Memory B cell (primary cell): ENCODE data around the gene NUP210.
"Not testable (repeated sequence)": the region's sequence is repeated elsewhere in the genome, so short reads cannot be mapped to it uniquely, and the experiment has no call there.

ENCODE experiments used
- ATAC-seq: fragments of 150-1000 bp; cut with Tn5 transposase; 2 replicates; pipeline ENCODE4 v1.10.0; 2021; ENCODE audit warnings: low read depth, mild to moderate bottlenecking, moderate library complexity
- DNase-seq, 2 donors: peaks; one replicate each; pipeline ENCODE4 v3.0.0; 2022; ENCODE audit warnings: low spot score in 2 of 2
- H3K27ac Mint-ChIP-seq: one replicate; pipeline ENCODE4 v1.8.0; 2022; ENCODE audit warnings: mild to moderate bottlenecking, moderate library complexity, mixed read lengths
- H3K27me3 Mint-ChIP-seq: one replicate; pipeline ENCODE4 v1.8.0; 2022; ENCODE audit warnings: mixed read lengths
- H3K36me3 Mint-ChIP-seq: one replicate; pipeline ENCODE4 v1.8.0; 2022; ENCODE audit warnings: mild to moderate bottlenecking, mixed read lengths
- H3K4me1 Mint-ChIP-seq: one replicate; pipeline ENCODE4 v1.8.0; 2022; ENCODE audit warnings: mixed read lengths
- H3K4me3 Mint-ChIP-seq: one replicate; pipeline ENCODE4 v1.8.0; 2022; ENCODE audit warnings: mild to moderate bottlenecking, moderate library complexity, mixed read lengths
- H3K9me3 Mint-ChIP-seq: one replicate; pipeline ENCODE4 v1.8.0; 2022; ENCODE audit warnings: mixed read lengths

NUP210 gene

GRCh38 chr3:13451301-13451673 lies 31.2 kb upstream of the NUP210 start:
- no peaks in the 10 kb centered on the region for H3K9me3 Mint-ChIP-seq
- H3K4me1 Mint-ChIP-seq = peaks cover 3% of the 10 kb centered on the region
- H3K36me3 Mint-ChIP-seq = no peaks in the 10 kb centered on the region
- ATAC-seq (no peak), DNase-seq (peak in 1 of 2 donors; percentile 34)
- peak overlapping the region; percentile 51 for H3K27ac Mint-ChIP-seq
- peak overlapping the region; percentile 90 for H3K4me3 Mint-ChIP-seq
- no peaks in the 10 kb centered on the region for H3K27me3 Mint-ChIP-seq

GRCh38 chr3:13442882-13443281 lies 22.8 kb upstream of the NUP210 start:
- H3K4me3 Mint-ChIP-seq, H3K27me3 Mint-ChIP-seq, ATAC-seq, H3K27ac Mint-ChIP-seq, H3K9me3 Mint-ChIP-seq, H3K36me3 Mint-ChIP-seq, H3K4me1 Mint-ChIP-seq, DNase-seq: not testable (repeated sequence)

- no peak overlapping the region for H3K4me3 Mint-ChIP-seq
- H3K9me3 Mint-ChIP-seq = no peaks in the 10 kb centered on the region
- no peaks in the 10 kb centered on the region for H3K4me1 Mint-ChIP-seq
- ATAC-seq (no peak), DNase-seq (no peak)
- H3K36me3 Mint-ChIP-seq = no peaks in the 10 kb centered on the region
- no peaks in the 10 kb centered on the region for H3K27me3 Mint-ChIP-seq
- no peak overlapping the region for H3K27ac Mint-ChIP-seq
Measured at GRCh38 chr3:13440204-13440817, 20.2 kb upstream of the NUP210 start.

- H3K27ac Mint-ChIP-seq, ATAC-seq: not testable (repeated sequence)
Measured at GRCh38 chr3:13436213-13436612, 16.1 kb upstream of the NUP210 start.

GRCh38 chr3:13433912-13434311 lies 13.8 kb upstream of the NUP210 start:
- DNase-seq = no peak
- H3K4me3 Mint-ChIP-seq = no peak overlapping the region
- no peaks in the 10 kb centered on the region for H3K4me1 Mint-ChIP-seq
- no peaks in the 10 kb centered on the region for H3K27me3 Mint-ChIP-seq
- ATAC-seq = no peak
- no peaks in the 10 kb centered on the region for H3K9me3 Mint-ChIP-seq
- H3K27ac Mint-ChIP-seq = no peak overlapping the region
- H3K36me3 Mint-ChIP-seq = peaks cover 2% of the 10 kb centered on the region

More at GRCh38 chr3:13436213-13436612, 16.1 kb upstream of the NUP210 start:
- not testable (repeated sequence) for H3K4me3 Mint-ChIP-seq, H3K4me1 Mint-ChIP-seq, H3K9me3 Mint-ChIP-seq, H3K27me3 Mint-ChIP-seq, H3K36me3 Mint-ChIP-seq, DNase-seq

GRCh38 chr3:13432093-13432492 lies 12.0 kb upstream of the NUP210 start:
- no peak overlapping the region for H3K4me3 Mint-ChIP-seq
- H3K36me3 Mint-ChIP-seq = peaks cover 2% of the 10 kb centered on the region
- DNase-seq (no peak), ATAC-seq (no peak)
- H3K27me3 Mint-ChIP-seq = no peaks in the 10 kb centered on the region
- no peak overlapping the region for H3K27ac Mint-ChIP-seq
- no peaks in the 10 kb centered on the region for H3K9me3 Mint-ChIP-seq
- H3K4me1 Mint-ChIP-seq = peaks cover 5% of the 10 kb centered on the region

- not testable (repeated sequence) for H3K27ac Mint-ChIP-seq, H3K36me3 Mint-ChIP-seq, H3K4me3 Mint-ChIP-seq, H3K4me1 Mint-ChIP-seq, DNase-seq, ATAC-seq, H3K27me3 Mint-ChIP-seq, H3K9me3 Mint-ChIP-seq
Measured at GRCh38 chr3:13430411-13430875, 10.3 kb upstream of the NUP210 start.

- Mint-ChIP-seq H3K4me1 (peaks cover 5% of the 10 kb centered on the region), H3K27ac (no peak overlapping the region), H3K36me3 (peaks cover 2% of the 10 kb centered on the region), H3K9me3 (no peaks in the 10 kb centered on the region), H3K4me3 (no peak overlapping the region), H3K27me3 (no peaks in the 10 kb centered on the region)
- no peak for DNase-seq
- no peak for ATAC-seq
Measured at GRCh38 chr3:13429631-13430291, 9.6 kb upstream of the NUP210 start.

- peak; percentile 15 for ATAC-seq
- DNase-seq, H3K4me1 Mint-ChIP-seq, H3K36me3 Mint-ChIP-seq, H3K4me3 Mint-ChIP-seq, H3K9me3 Mint-ChIP-seq, H3K27me3 Mint-ChIP-seq: not testable (repeated sequence)
- peak overlapping the region; percentile 69 for H3K27ac Mint-ChIP-seq
Measured at GRCh38 chr3:13428678-13429077, 8.6 kb upstream of the NUP210 start.

- no peaks in the 10 kb centered on the region for H3K27me3 Mint-ChIP-seq
- H3K4me1 Mint-ChIP-seq = peaks cover 5% of the 10 kb centered on the region
- H3K36me3 Mint-ChIP-seq = peaks cover 2% of the 10 kb centered on the region
Measured at GRCh38 chr3:13427662-13428603, 7.8 kb upstream of the NUP210 start.

GRCh38 chr3:13426591-13426990 lies 6.5 kb upstream of the NUP210 start:
- H3K27ac Mint-ChIP-seq = no peak overlapping the region
- no peak for ATAC-seq
- H3K36me3 Mint-ChIP-seq = peaks cover 2% of the 10 kb centered on the region
- H3K4me1 Mint-ChIP-seq = peaks cover 5% of the 10 kb centered on the region
- no peaks in the 10 kb centered on the region for H3K9me3 Mint-ChIP-seq
- H3K4me3 Mint-ChIP-seq = no peak overlapping the region
- DNase-seq = no peak
- no peaks in the 10 kb centered on the region for H3K27me3 Mint-ChIP-seq

More at GRCh38 chr3:13427662-13428603, 7.8 kb upstream of the NUP210 start:
- Mint-ChIP-seq H3K27ac (peak overlapping the region; percentile 69), H3K9me3 (no peaks in the 10 kb centered on the region), H3K4me3 (peak overlapping the region; percentile 49)
- ATAC-seq (peak; percentile 100), DNase-seq (no peak)

- DNase-seq (no peak), ATAC-seq (no peak)
- no peak overlapping the region for H3K27ac Mint-ChIP-seq
- no peaks in the 10 kb centered on the region for H3K9me3 Mint-ChIP-seq
- H3K36me3 Mint-ChIP-seq = peaks cover 2% of the 10 kb centered on the region
- no peak overlapping the region for H3K4me3 Mint-ChIP-seq
- peaks cover 12% of the 10 kb centered on the region for H3K4me1 Mint-ChIP-seq
- H3K27me3 Mint-ChIP-seq = no peaks in the 10 kb centered on the region
Measured at GRCh38 chr3:13425689-13426088, 5.6 kb upstream of the NUP210 start.

GRCh38 chr3:13424865-13425617 lies 4.9 kb upstream of the NUP210 start:
- ATAC-seq = no peak
- H3K27me3 Mint-ChIP-seq = no peaks in the 10 kb centered on the region
- no peak overlapping the region for H3K27ac Mint-ChIP-seq
- H3K9me3 Mint-ChIP-seq = no peaks in the 10 kb centered on the region
- H3K4me3 Mint-ChIP-seq = no peak overlapping the region
- H3K4me1 Mint-ChIP-seq = peaks cover 12% of the 10 kb centered on the region
- no peaks in the 10 kb centered on the region for H3K36me3 Mint-ChIP-seq
- no peak for DNase-seq
